HuH-7 (cell line): Measurements from ENCODE around the gene AK8.
"Not testable (repeated sequence)": the region's sequence is repeated elsewhere in the genome, so short reads cannot be mapped to it uniquely, and the experiment has no call there.

Experiments
- DNase-seq: peaks from one replicate; pipeline ENCODE4 v3.0.0; 2011; ENCODE audit warnings: low spot score

Gene AK8

DNA sequence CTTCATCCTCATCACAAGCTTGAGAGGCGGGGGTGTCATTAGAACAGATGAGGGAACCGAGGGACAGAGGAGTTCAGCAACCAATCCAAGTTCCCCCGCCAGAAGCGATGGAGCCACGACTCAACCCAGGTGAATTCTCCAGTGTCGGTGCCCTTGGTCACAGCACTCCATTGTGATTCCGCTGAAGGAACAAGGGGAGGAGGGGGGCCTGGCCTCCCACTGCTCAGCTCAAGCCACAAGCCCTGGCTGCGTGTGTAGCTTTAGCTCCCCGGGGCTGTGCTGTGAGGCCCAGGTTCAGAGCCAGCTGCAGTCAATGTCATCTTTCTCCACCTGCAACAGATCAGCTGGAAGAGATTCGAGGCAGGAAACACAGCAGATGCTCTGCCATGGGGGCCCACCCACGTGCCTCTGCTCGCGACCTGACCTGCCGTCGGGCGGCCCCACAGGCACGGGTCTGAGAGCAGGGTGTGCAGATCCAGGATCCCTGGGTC, 135.2 kb downstream of the AK8 start:
- no peak for DNase-seq

- no peak for DNase-seq
Measured at GRCh38 chr9:132740526-132741309, 137.4 kb downstream of the AK8 start.

GRCh38 chr9:132739710-132740310, 138.3 kb downstream of the AK8 start:
- DNase-seq, result no peak

- DNase-seq, result no peak
Measured at GRCh38 chr9:132733260-132733815, 144.7 kb downstream of the AK8 start.

DNA sequence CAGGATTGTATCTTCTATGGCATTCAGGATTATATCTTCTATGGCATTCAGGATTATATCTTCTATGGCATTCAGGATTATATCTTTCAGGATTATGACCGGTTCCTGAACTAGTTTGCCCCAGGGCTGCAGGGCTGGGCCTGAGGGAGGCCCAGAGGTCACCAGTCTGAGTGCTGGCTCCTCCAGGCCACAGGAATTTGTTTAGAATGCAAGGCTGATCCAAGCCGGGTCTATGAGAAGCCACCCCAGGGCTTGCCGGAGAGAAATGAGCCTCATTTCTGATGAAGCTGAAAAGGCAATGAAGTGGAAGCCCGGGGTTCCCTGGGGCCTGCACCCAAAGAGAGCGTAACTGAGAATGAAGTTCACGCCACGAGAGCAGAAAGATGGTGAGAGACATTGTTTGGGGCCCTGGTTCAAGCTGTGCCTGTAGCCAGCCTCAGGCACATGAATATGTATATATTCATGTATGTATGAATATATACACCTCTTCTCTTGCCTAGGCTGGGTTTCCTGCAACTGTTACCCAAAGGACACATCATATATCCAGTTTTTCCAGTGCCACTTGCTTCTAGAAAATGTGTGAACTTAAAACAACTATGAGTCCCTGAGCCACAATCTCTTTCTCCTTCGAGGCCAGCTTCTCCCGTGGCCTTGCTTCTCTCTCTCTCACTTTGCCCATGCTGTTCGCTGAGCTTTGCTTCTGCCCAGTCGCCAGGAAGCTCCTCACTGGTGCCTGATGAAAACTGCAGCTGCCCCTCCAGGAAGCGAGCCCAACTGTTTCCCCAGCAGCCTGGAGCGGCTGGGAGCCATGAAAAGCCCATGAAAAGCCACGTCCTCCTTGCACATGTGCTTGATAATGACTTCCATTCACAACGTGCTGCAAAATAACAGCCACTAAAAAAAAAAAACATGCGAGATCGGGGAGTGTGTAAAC, 145.5 kb downstream of the AK8 start:
- DNase-seq, result no peak

DNA sequence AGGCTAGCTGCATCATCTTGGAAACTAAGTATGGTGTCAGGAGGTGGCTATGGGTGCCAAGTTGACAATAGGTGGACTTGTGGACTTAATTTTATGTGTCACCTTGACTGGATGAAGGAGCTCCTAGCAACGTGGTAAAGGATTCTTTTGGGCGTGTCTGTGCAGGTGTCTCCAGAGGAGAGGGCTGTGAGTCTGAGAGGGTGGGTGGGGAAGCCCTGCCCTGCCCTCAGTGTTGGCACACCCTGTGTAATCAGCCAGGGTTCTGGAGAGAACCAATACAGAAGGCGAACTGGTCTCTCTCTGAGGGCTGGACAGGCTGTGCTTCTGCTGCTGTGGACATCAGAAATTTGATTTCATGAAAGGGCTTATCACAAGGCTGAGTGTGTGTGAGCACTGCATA, 146.9 kb downstream of the AK8 start:
- DNase-seq, result no peak

- DNase-seq, result no peak
Measured at GRCh38 chr9:132730054-132731033, 147.7 kb downstream of the AK8 start.

DNA sequence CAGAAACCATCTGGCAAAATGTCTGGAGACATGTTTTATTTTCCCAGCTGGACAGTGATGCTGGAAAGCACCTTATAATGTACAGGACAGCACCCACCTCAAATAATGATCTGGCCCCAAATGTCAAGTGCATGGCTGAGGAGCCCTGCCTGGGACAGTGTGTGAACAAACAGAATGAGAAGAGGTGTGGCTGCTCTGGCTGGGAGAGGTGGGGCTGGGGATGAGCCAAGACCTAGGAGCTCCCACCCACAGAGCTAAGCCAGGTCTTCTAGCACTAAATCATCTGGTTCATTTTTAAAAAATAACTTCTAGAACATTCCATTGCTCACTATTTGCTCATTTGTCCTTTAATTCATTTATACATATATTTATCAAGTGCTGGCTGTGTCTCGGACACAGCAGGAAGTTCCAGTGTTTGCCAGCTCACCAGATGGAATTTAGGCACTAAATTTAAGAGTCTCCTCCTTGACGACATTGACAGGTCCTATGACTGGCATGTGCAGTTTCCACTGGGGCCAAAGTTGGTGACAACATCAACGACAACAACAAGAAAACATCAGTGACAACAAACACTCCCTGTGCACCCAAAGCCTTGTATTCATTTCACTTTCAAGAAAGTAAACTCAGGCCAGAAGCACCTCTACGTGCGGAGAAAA, 148.7 kb downstream of the AK8 start:
- DNase-seq, result no peak

- DNase-seq, result no peak
Measured at GRCh38 chr9:132728497-132728896, 149.6 kb downstream of the AK8 start.

DNA sequence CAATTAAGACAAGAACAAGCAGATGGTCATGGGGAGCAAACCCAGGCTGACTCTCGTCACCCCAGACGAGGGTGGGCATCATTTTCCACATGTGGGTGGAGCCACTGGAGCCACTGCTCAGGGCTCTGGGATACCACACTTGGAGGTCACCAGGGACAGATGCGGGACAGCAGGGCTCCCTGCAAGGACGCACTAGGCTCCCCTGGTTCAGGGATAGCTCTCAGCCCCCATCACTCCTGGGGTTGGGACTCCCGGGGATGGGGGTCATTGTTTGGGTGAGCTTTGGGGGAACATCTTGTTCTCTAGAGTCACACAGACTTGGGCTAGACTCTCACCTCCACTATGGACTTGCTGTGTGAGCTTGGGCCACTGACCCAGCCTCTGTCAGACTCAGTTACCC, 150.0 kb downstream of the AK8 start:
- no peak for DNase-seq

DNA sequence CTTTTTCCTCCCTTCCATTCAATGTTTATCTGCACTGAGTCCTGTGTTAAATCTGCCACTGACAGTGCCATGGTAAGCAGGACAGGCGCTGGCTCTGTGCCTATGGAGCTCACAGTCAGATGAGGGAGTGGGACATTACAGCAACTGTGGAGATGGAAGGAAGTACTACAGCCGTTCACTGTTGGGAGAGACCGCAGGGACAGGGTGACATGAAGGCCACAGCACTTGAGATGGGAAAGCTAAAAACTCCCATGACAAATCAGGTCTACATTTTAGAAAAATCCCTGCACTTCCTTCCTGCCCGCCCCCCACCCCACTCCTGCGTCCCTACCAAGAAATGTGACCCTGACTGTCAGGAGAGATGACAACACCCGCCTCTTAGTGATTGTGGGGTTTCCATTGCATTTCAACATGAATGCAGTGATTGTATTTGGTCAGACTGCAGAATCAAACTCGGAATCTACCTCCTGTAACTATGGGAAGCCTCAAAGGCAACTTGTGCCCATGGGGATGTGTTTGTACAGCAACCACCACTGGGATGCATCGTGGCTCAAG, 151.4 kb downstream of the AK8 start:
- DNase-seq, result no peak

GRCh38 chr9:132725306-132725705, 152.8 kb downstream of the AK8 start:
- no peak for DNase-seq

DNA sequence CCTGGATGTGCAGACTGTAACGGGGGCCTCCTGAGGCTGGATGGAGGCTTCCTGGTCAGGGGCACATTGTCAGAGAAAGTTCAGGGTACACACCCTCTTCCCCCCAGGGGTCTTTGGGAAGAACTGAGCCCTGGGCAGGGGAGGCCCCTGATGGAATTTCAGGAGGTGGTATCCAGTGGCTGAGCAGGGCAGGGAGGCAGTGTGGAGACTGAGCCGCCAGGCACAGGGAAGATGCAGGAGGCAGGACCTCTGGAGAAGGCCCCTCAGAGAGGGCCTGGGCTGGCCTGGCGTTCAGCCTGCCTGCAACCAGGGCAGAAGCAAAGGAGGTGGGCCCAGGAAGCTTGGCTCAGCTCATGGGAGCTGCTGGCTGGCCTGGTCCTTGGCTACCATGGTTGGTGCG, 154.3 kb downstream of the AK8 start:
- no peak for DNase-seq

GRCh38 chr9:132722564-132723065, 155.5 kb downstream of the AK8 start:
- DNase-seq, result no peak

- no peak for DNase-seq
Measured at GRCh38 chr9:132721661-132722060, 156.4 kb downstream of the AK8 start.

DNA sequence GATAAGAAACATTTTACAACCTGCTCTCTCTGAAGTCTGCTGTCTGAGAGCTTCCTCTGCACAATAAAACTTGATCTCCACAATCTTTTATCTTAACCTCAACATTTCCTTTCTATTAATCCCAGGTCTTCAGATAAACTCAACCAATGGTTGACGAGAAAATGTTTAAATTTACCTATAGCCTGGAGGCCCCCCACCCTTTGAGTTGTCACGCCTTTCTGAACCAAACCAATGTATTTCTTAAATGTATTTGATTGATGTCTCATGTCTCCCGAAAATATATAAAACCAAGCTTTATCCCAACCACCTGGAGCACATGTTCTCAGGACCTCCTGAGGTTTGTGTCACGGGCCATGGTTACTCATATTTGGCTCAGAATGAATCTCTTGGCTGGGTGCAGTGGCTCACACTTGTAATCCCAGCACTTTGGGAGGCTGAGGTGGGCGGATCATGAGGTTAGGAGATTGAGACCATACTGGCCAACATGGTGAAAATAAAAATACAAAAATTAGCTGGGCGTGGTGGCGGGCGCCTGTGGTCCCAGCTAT, 159.6 kb downstream of the AK8 start:
- not testable (repeated sequence) for DNase-seq

DNA sequence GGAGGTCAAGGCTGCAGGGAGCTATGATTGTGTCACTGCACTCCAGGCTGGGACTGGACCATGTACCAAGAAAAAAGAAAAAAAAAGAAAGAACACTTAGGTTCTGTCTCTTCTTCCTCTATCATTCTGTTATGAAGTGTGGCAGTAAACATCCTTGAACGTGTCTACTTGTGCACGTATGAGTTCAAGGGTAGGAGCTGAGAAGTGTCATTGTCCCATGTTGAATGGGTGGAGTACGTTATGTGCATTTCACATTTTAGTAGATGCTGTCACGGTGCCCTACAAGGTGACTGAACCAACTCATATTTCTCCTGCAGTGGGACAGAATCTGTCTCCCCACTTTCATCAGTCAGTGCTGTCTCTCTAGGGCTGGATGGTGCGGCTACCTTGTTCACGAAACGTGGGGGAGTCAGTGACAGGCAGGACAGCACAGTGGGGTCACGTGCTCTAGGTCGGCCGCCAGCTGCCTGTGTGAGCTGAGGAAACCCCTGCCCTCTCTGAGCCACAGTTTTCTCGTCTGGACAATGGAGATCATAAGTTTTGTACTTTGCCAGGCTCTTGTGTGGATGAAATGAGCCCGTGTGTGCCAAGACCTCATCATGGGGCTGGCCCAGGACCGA, 160.6 kb downstream of the AK8 start:
- DNase-seq, result no peak

DNA sequence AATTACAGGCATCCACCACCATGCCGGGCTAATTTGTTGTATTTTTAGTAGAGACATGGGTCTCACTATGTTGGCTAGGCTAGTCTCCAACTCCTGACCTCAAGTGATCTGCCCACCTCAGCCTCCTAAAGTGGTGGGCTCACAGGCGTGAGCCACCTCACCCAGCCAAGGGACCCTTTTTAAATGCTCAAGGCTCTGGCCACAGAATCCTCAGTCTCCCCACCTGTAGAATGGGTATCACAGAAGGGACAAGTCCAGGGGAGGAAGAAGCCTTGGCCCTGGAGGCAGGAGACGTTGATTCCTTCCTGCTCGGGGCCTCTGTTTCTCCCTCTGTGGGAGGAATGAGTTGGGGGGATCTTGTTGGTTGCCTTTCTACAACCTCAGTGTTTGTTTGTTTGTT, 162.1 kb downstream of the AK8 start:
- no peak for DNase-seq

GRCh38 chr9:132712753-132713152, 165.3 kb downstream of the AK8 start:
- no peak for DNase-seq
